ENCODE measurements around the gene IGF1.
A peak's percentile ranks its signal among the peaks of the same experiment; 100 is the strongest.

The IGF1 gene

GRCh38 chr12:102496591-102496990, 16.2 kb upstream of the IGF1 start:
- DNase-seq (ENCODE audit: low read depth in 2 of 2), result no peak

DNA sequence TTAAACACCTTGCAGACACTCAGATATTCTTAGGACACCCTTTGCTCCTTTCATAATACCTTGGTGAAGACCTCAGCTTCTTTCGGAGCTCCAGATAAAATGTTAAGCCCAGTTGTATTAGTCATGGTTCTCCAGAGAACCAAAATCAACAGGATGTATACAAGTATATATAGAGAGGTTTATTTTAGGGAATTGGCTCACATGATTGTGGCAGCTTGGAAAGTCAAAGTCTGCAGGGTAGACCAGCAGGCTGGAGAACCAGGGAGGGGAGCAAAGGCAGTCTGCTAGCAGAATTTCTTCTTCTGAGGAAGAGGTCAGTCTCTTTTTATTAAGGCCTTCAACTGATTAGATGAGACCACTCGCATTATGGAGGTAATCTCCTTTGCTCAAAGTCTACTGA, 6.9 kb upstream of the IGF1 start:
- no peak for DNase-seq (ENCODE audit: low read depth in 2 of 2)

- DNase-seq (ENCODE audit: low read depth in 2 of 2), result no peak
Observed at GRCh38 chr12:102486153-102486552, 5.8 kb upstream of the IGF1 start.

DNA sequence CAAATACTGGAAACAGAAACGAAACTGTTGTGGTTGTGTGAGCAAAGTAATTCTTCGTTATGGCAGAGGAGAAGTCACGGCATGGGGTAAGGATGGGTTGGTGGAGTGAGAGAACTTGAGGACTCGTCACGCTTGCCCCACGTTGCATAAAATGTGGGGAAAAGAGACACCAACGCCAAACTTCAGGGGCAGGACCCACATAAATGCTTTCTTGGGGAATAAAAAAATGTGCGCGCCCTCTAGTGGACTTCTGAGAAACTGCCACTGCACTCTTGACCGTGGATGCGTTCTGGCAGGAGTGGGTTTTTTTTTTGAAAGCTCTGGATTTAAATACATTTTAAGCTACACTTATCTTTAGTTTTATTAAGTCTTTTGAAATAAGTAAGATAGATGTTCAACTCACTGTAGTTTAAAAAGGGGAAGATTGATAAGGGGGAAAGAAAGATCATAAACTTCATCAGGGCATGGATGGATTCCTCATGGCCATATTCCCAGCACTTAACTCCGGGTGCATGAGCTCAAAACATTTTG, 4.1 kb upstream of the IGF1 start:
- DNase-seq (ENCODE audit: low read depth in 2 of 2), result peak; percentile 31 to 37

DNA sequence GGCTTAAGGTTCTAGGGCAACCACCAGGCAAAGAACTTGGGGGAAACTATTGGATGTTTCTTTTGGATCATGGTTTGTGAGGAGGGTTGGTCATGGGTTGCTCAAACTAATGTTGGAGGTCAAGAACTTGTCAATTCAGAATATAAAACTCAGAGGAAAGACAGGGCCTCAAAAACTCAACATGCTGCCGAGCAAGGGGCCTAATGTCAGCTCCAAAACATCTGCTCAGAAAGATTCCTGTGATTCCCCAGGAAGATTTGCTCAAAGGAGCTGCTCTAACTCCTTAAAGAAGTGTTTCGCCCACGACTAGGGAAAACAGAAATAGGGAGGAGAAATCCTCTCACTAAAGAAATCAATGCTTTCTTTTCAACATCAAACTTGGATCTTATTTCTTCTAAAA, 3.7 kb upstream of the IGF1 start:
- DNase-seq (ENCODE audit: low read depth in 2 of 2), result no peak

- no peak for DNase-seq (ENCODE audit: low read depth in 2 of 2)
Observed at GRCh38 chr12:102483466-102483865, 3.1 kb upstream of the IGF1 start.

DNA sequence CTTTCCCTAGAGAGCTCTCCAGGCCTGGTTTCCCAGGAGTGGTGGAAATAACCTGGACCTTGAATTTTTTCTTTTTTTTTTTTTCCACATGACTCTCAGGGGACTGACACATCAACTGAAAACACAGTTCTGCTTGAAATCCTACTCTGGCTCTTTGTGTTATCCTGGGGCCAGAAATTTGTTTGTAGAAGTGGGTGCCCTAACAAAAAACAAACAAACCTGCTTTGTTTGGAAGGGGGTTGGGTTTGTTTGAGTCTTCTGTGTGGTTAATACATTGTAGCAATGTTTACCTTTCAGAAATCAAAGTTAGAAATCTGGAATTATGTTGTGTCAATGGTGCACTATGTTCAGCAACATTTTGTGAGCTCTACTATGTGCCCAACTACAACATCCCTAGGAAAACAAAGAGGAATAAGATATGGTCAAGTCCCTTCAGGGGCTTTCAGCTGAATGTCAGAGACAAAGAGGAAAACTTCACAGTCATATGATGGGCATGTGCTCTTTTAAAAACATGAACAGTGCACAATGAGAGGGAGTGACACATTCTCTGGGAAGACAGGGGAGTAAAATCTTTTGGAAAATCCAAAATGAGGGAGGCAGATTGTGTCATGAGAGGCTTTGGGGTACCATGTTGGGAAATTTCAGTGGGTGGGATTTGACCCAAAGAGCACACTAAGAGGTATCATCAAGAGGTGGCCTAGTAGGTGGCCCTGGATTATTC, 1.5 kb upstream of the IGF1 start:
- DNase-seq (ENCODE audit: low read depth in 2 of 2), result no peak

DNA sequence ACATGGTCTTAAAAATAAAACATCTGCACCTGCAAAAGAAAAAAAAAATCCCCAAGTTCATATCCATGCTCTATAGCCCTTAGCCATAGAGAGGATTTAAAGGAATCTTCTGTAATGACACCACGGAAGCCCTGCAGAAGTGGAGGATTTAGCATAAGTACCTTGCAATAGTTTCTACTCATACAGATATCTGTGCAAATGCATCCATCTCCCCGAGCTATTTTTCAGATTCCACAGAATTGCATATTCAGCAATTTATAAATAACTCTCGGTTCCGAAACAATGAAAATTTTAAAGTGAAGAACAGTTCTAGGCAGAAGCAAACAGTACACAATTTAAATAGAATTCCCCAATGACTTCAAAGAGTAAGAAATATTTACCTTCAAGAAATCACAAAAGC, 424 bp downstream of the IGF1 start:
- no peak for DNase-seq (ENCODE audit: low read depth in 2 of 2)

- no peak for DNase-seq (ENCODE audit: low read depth in 2 of 2)
Observed at GRCh38 chr12:102479099-102479885, 1.1 kb downstream of the IGF1 start.

- DNase-seq (ENCODE audit: low read depth in 2 of 2), result no peak
Observed at GRCh38 chr12:102478405-102479098, 1.8 kb downstream of the IGF1 start.

- DNase-seq (ENCODE audit: low read depth in 2 of 2), result no peak
Observed at GRCh38 chr12:102475355-102475754, 5.0 kb downstream of the IGF1 start.

GRCh38 chr12:102474438-102475064, 5.8 kb downstream of the IGF1 start:
- DNase-seq (ENCODE audit: low read depth in 2 of 2), result no peak

DNA sequence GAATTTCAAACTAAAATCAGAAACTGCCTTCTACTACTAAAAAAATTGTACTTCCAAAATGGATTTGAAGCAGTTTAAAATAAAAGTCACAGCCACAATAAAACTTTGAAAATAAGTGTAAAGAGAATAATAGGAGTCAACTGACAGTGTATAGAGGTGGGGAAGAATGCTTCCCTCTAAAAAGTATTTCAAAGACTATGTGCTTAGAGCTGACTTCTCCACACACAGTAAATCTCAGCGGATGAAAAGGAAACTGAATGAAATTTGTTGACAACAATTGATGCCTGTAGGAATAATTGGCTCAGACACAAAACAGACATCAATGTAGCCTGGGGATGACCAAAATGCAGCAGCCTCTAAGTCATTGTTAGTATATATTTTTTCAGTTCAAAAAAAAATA, 7.9 kb downstream of the IGF1 start:
- DNase-seq (ENCODE audit: low read depth in 2 of 2), result no peak

DNA sequence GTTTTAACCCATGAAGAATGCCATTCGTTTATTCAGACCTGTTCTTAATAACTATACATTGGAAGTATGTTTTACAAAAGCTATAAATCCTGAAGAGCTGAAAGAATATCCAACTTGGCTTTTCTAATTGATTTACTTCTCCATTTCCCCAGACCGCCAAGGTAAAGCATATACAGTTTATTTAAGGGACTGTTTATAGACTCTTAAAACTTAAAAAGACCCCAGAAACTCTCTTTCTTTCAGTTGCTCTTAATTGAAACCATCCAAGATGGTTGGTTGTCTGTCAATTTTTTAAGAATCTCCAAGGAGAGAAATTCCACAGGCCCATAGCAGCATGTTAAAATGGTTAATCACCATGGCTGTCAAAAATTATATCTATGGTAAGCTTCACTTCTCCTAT, 8.8 kb downstream of the IGF1 start:
- no peak for DNase-seq (ENCODE audit: low read depth in 2 of 2)

DNA sequence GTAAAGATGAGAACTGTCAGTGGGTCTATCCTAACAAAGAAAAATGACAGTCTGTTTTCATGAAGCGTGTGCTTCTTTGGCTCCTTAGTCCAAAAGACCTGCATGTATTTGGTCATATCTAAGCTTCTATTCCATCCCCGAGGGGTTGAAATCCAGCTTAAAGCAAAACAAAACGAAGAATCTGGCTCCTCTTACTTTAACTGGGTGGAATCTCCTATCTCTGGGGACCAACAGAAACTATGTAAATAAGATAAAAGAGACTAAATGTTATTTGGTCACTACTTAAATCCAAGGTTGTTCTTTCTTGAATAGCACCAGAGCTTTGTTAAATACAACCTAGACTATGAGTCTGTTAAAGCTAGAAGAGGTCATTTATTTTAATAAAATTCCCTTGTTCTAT, 9.4 kb downstream of the IGF1 start:
- no peak for DNase-seq (ENCODE audit: low read depth in 2 of 2)

GRCh38 chr12:102468261-102468915, 12.0 kb downstream of the IGF1 start:
- DNase-seq (ENCODE audit: low read depth in 2 of 2), result no peak

GRCh38 chr12:102465762-102466560, 14.4 kb downstream of the IGF1 start:
- no peak for DNase-seq (ENCODE audit: low read depth in 2 of 2)

DNA sequence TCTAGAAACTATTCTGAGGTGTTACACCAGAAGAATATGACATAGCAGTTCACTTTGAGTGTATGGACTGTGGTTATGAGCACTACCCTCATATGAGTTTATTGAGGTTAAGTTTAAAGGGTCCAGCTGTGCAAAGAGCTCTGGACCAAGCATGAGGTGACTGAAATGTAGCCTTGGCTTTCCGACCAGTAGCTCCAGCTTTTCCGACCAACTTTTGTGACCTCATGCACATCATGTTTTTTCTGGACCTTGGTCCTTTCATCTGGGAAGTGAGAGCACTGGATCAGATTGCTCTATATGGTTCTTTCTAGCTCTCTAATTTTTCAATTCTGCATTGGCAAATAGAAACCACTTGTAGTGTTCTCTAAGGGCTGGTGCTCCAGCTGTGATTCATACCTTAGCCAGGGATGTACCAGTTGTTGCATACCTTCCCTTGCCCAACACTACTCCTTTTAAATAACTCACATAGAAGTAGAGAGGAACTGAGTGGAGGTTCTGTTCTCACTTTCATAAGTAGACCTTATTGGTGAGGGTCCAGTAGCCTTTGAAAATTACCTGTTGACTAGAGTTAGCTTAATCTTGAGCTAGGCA, 16.6 kb downstream of the IGF1 start:
- DNase-seq (ENCODE audit: low read depth in 2 of 2), result no peak

- no peak for DNase-seq (ENCODE audit: low read depth in 2 of 2)
Observed at GRCh38 chr12:102462795-102463465, 17.4 kb downstream of the IGF1 start.

- DNase-seq (ENCODE audit: low read depth in 2 of 2), result no peak
Observed at GRCh38 chr12:102462386-102462785, 18.0 kb downstream of the IGF1 start.

Data from activated CD4-positive, alpha-beta T cell treated with anti-CD3 and anti-CD28 coated beads for 24 hours (primary cell).